K562 (cell line): ENCODE results near the gene ZDHHC11. TPM values are rescaled to one million over a fixed set of nuclear protein-coding genes. Genes with fewer than 3 reads are reported as not detected.
"Not testable (repeated sequence)": the region's sequence is repeated elsewhere in the genome, so short reads cannot be mapped to it uniquely, and the experiment has no call there.

ENCODE experiments used
- ATAC-seq: fragments of 200-7000 bp; cut with Tn5 transposase; 3 replicates; pipeline ENCODE4 v1.9.1; 2020; ENCODE audit warnings: moderate library complexity
- BruUV-seq: library from RNA; stranded (reverse); fragments of 400-500 nt; replicated peaks from 2 replicates; lab custom pipeline; 2021; lab: Mats Ljungman, UMichigan
- CTCF ChIA-PET: fragments of 300-600 bp; formaldehyde crosslinking; extraction: SDS; loops from one replicate; lab custom pipeline; 2021; ENCODE audit warnings: low intra/inter-chr PET ratio; lab: Yijun Ruan, JAX
- POLR2A ChIA-PET: fragments of 300-600, 350-650 bp; sonication (Branson Sonifier 250); formaldehyde crosslinking; extraction: SDS; loops from one replicate; lab custom pipeline; 2021; ENCODE audit warnings: antibody characterized with exemption, inconsistent platforms; lab: Yijun Ruan, JAX
- DNase-seq, 4 experiments: peaks; one replicate each; pipeline versions ENCODE4 v3.0.0 to v3.0.0-alpha.2; 2011 to 2018; ENCODE audit warnings: low spot score in 3 of 4, mixed read lengths in 3 of 4; ENCODE audit errors: extremely low read depth in 1 of 4
- FAIRE-seq: peaks from 2 replicates; lab custom pipeline; 2011; peaks lifted over from hg19 to GRCh38; lab: Jason Lieb, UNC
- H2AFZ ChIP-seq: 2 replicates; pipeline ENCODE4 v1.6.0; 2011; ENCODE audit warnings: low read depth, low read length, control low read depth, inconsistent platforms
- H3K27ac ChIP-seq: fragments of 200-600 bp; 3 replicates; pipeline ENCODE4 v1.8.0; 2011; ENCODE audit warnings: low read depth, mild to moderate bottlenecking, control low read depth, inconsistent platforms, low read length, moderate library complexity, mixed read lengths; ENCODE audit errors: extremely low read depth
- H3K27me3 ChIP-seq, 2 experiments: fragments of 300-600 bp in 1 of 2; 2 replicates in 1 of 2; 3 replicates in 1 of 2; pipeline versions ENCODE4 v1.6.0 to v1.8.0; 2011; ENCODE audit warnings: inconsistent platforms in 2 of 2, low read length in 2 of 2, mild to moderate bottlenecking in 1 of 2, mixed read lengths in 1 of 2, moderate library complexity in 1 of 2; ENCODE audit not compliant: control insufficient read depth in 2 of 2, insufficient read depth in 2 of 2
- H3K36me3 ChIP-seq: fragments of 300-600 bp; 3 replicates; pipeline ENCODE4 v1.8.0; 2011; ENCODE audit warnings: mild to moderate bottlenecking, low read length, inconsistent platforms; ENCODE audit not compliant: control insufficient read depth, insufficient read depth
- H3K4me1 ChIP-seq, 2 experiments: fragments of 200-600 bp in 1 of 2; replicated peaks in 1 of 2; 2 replicates in 1 of 2; 3 replicates in 1 of 2; pipeline versions ENCODE4 v1.5.1 to v1.8.0; 2011; ENCODE audit warnings: inconsistent platforms in 2 of 2, low read length in 2 of 2, mild to moderate bottlenecking in 1 of 2, mixed read lengths in 1 of 2, moderate library complexity in 1 of 2; ENCODE audit not compliant: control insufficient read depth in 2 of 2, insufficient read depth in 2 of 2
- H3K4me2 ChIP-seq: 2 replicates; pipeline ENCODE4 v1.6.1; 2011; ENCODE audit warnings: low read length, control low read depth, inconsistent platforms, mixed read lengths; ENCODE audit not compliant: insufficient read depth
- H3K4me3 ChIP-seq: fragments of 200-600 bp; sonication (generic), shearing (Covaris generic); 2 replicates; pipeline ENCODE4 v1.5.1; 2016; ENCODE audit warnings: control low read depth, inconsistent platforms
- H3K79me2 ChIP-seq: fragments of 200-600 bp; 3 replicates; pipeline ENCODE4 v1.8.0; 2011; ENCODE audit warnings: low read length, inconsistent platforms; ENCODE audit not compliant: control insufficient read depth, insufficient read depth
- H3K9ac ChIP-seq, 2 experiments: 2 replicates each; pipeline versions ENCODE4 v1.6.0 to v1.6.1; 2011; ENCODE audit warnings: low read depth in 2 of 2, low read length in 2 of 2, control low read depth in 1 of 2, inconsistent platforms in 1 of 2, mild to moderate bottlenecking in 1 of 2, mixed read lengths in 1 of 2; ENCODE audit not compliant: insufficient read depth in 1 of 2
- H3K9me1 ChIP-seq: one replicate; pipeline ENCODE4 v1.6.0; 2011; ENCODE audit warnings: inconsistent platforms, mild to moderate bottlenecking, low read length, moderate library complexity; ENCODE audit not compliant: control insufficient read depth, insufficient read depth
- H3K9me3 ChIP-seq: replicated peaks from 2 replicates; pipeline ENCODE4 v1.5.1; 2011; ENCODE audit warnings: low read depth, low read length, inconsistent platforms; ENCODE audit not compliant: control insufficient read depth, insufficient read depth
- H4K20me1 ChIP-seq: replicated peaks from 2 replicates; pipeline ENCODE4 v1.6.1; 2011; ENCODE audit warnings: low read length, inconsistent platforms, mixed read lengths; ENCODE audit not compliant: control insufficient read depth, insufficient read depth
- WGBS: fragments of 100-300 bp; shearing (Covaris generic); methylation state at CpG from one replicate; pipeline ENCODE4 v1.1.6; 2016; ENCODE audit warnings: low coverage, mixed read lengths; ENCODE audit not compliant: insufficient coverage; ENCODE audit errors: missing lambda C conversion rate; 5-methylcytosine and 5-hydroxymethylcytosine counted together
- in situ Hi-C: fragments of 300-500 bp; cut with MboI; formaldehyde crosslinking; loops from 4 replicates; pipeline ENCODE4 v1.15.0; 2018; ENCODE audit warnings: inconsistent platforms, mixed read lengths
- intact Hi-C: fragments of 100-400 bp; cut with micrococcal nuclease; formaldehyde crosslinking; loops from 2 replicates; pipeline ENCODE4 v1.14.2; 2022
- polyA plus RNA-seq, 8 experiments: library from polyadenylated mRNA; depleted of rRNA in 4 of 8; stranded (reverse) in 5 of 8; unstranded in 3 of 8; fragments of >200 nt; fragmentation: Nextera tagmentation in 2 of 8; fragmentation: Illumina TruSeq in 1 of 8; extraction: Ambion mirVana in 2 of 8; extraction: Trizol in 1 of 8; gene quantifications; 2 replicates each; pipeline versions ENCODE4 v1.2.1 to v1.2.3, GENCODE V29; 2011 to 2014; ENCODE audit warnings: inconsistent platforms in 1 of 8, missing spikeins in 1 of 8
- total RNA-seq, 7 experiments: library from RNA; depleted of rRNA in 6 of 7; stranded (reverse); fragments of >200 nt in 6 of 7; fragmentation: Illumina TruSeq in 2 of 7; extraction: Trizol in 2 of 7; gene quantifications; 2 replicates each; pipeline versions ENCODE4 v1.2.1 to v1.2.3, GENCODE V29; 2011 to 2021; ENCODE audit warnings: low replicate concordance in 1 of 7

The ZDHHC11 gene
- total and polyA plus RNA-seq, 9 of the 15 experiments (the other 6 are each of a cell fraction or from before 2014, with no cell fraction given), result 0.07 to 2.3 (median 0.52) TPM

- BruUV-seq, in situ Hi-C loops: not testable (repeated sequence)
- intact Hi-C loops, result loop anchor here (5.0 kb wide), 1 partner anchor 90 kb away; no protein-coding TSS in a partner anchor
Measured at GRCh38 chr5:787224-787856, 63.4 kb downstream of the ZDHHC11 start.

GRCh38 chr5:785181-785705, 65.5 kb downstream of the ZDHHC11 start:
- peaks cover 6 to 19% of the 10 kb centered on the region in 2 experiments; a peak in 4 of 5 replicates for H3K27me3 ChIP-seq
- H3K9me1 ChIP-seq, H3K36me3 ChIP-seq, H3K79me2 ChIP-seq, H3K27ac ChIP-seq, in situ Hi-C loops, FAIRE-seq, POLR2A ChIA-PET, BruUV-seq, DNase-seq, H4K20me1 ChIP-seq, H3K9me3 ChIP-seq, H3K9ac ChIP-seq, CTCF ChIA-PET: not testable (repeated sequence)
- WGBS, result 23% methylated on average over 18 of the region's 43 CpGs
- 0 out of 2 replicates have a peak overlapping the region, but pooled peaks have one; percentile 81 for H2AFZ ChIP-seq
- H3K4me1 ChIP-seq, result peaks cover 4 to 24% of the 10 kb centered on the region in 2 experiments; a peak in 2 of 5 replicates
- intact Hi-C loops, result loop anchor here (5.0 kb wide), 1 partner anchor 88 kb away; no protein-coding TSS in a partner anchor
- peak; percentile 26 for ATAC-seq
- H3K4me2 ChIP-seq, result 0 out of 2 replicates have a peak overlapping the region, but pooled peaks have one; percentile 61
- peak overlapping the region; percentile 44; the same call in 1 of the 2 replicates for H3K4me3 ChIP-seq

More at GRCh38 chr5:787224-787856, 63.4 kb downstream of the ZDHHC11 start:
- H3K36me3 ChIP-seq, H3K4me2 ChIP-seq, H4K20me1 ChIP-seq, H3K4me3 ChIP-seq, DNase-seq, H3K27ac ChIP-seq, H3K9me1 ChIP-seq, CTCF ChIA-PET, H3K9ac ChIP-seq, FAIRE-seq, H2AFZ ChIP-seq, POLR2A ChIA-PET, H3K79me2 ChIP-seq, ATAC-seq, H3K9me3 ChIP-seq: not testable (repeated sequence)
- WGBS, result 0% methylated on average over 8 of the region's 18 CpGs
- Histone ChIP-seq H3K4me1 (peaks cover 4 to 24% of the 10 kb centered on the region in 2 experiments; a peak in 2 of 5 replicates), H3K27me3 (peaks cover 6 to 19% of the 10 kb centered on the region in 2 experiments; a peak in 4 of 5 replicates)
